CD8-positive, alpha-beta memory T cell (primary cell): ENCODE data around the gene LRRFIP2. TPM values are rescaled to one million over a fixed set of nuclear protein-coding genes. Genes with fewer than 3 reads are reported as not detected.
"Not testable (repeated sequence)": the region's sequence is repeated elsewhere in the genome, so short reads cannot be mapped to it uniquely, and the experiment has no call there.

ENCODE experiments used
- CTCF ChIA-PET: fragments of 350-600 bp; sonication (Branson Sonifier 250); formaldehyde crosslinking; loops from one replicate; lab custom pipeline; 2021; ENCODE audit warnings: antibody characterized with exemption; lab: Charles Lee
- POLR2A ChIA-PET: fragments of 350-600 bp; sonication (Branson Sonifier 250); formaldehyde crosslinking; loops from one replicate; lab custom pipeline; 2021; ENCODE audit warnings: antibody characterized with exemption; lab: Charles Lee
- DNase-seq, 5 donors: peaks; one replicate each; pipeline versions ENCODE4 v3.0.0 to v3.0.0-alpha.2; 2020 to 2022; ENCODE audit warnings: mixed read lengths in 1 of 5
- H3K27ac ChIP-seq: one replicate; pipeline ENCODE4 v1.7.0; 2013; ENCODE audit warnings: low read depth, mild to moderate bottlenecking, low read length, moderate library complexity
- H3K27me3 ChIP-seq: 2 replicates; pipeline ENCODE4 v1.7.0; 2013; ENCODE audit warnings: low read length, mild to moderate bottlenecking; ENCODE audit not compliant: insufficient read depth, poor library complexity, severe bottlenecking
- H3K36me3 ChIP-seq: 2 replicates; pipeline ENCODE4 v1.7.0; 2013; ENCODE audit warnings: mild to moderate bottlenecking, low read length, moderate library complexity; ENCODE audit not compliant: insufficient read depth
- H3K4me1 ChIP-seq: 2 replicates; pipeline ENCODE4 v1.7.0; 2013; ENCODE audit warnings: mild to moderate bottlenecking, low read length, moderate library complexity; ENCODE audit not compliant: insufficient read depth
- H3K4me3 ChIP-seq: 2 replicates; pipeline ENCODE4 v1.7.0; 2013; ENCODE audit warnings: mild to moderate bottlenecking, low read length
- H3K9me3 ChIP-seq: 2 replicates; pipeline ENCODE4 v1.7.0; 2013; ENCODE audit warnings: mild to moderate bottlenecking, low read length
- H3K27ac Mint-ChIP-seq, 8 donors: one replicate each; pipeline ENCODE4 v1.8.0; 2020 to 2021; ENCODE audit warnings: mixed read lengths in 8 of 8, mild to moderate bottlenecking in 6 of 8, inconsistent platforms in 3 of 8, moderate library complexity in 3 of 8
- H3K27me3 Mint-ChIP-seq, 2 donors: one replicate each; pipeline ENCODE4 v1.8.0; 2020 to 2021; ENCODE audit warnings: mixed read lengths in 2 of 2, mild to moderate bottlenecking in 1 of 2, moderate library complexity in 1 of 2
- H3K36me3 Mint-ChIP-seq, 3 donors: one replicate each; pipeline ENCODE4 v1.8.0; 2020 to 2021; ENCODE audit warnings: mixed read lengths in 3 of 3, inconsistent platforms in 1 of 3, mild to moderate bottlenecking in 1 of 3
- H3K4me1 Mint-ChIP-seq, 3 donors: one replicate each; pipeline ENCODE4 v1.8.0; 2020 to 2021; ENCODE audit warnings: mixed read lengths in 3 of 3, inconsistent platforms in 1 of 3, mild to moderate bottlenecking in 1 of 3
- H3K4me3 Mint-ChIP-seq, 7 donors: one replicate each; pipeline ENCODE4 v1.8.0; 2020 to 2021; ENCODE audit warnings: mixed read lengths in 7 of 7, mild to moderate bottlenecking in 6 of 7, moderate library complexity in 4 of 7, inconsistent platforms in 2 of 7
- H3K9me3 Mint-ChIP-seq, 5 donors: one replicate each; pipeline ENCODE4 v1.8.0; 2020 to 2022; ENCODE audit warnings: mixed read lengths in 5 of 5, mild to moderate bottlenecking in 3 of 5, moderate library complexity in 2 of 5, inconsistent platforms in 1 of 5
- polyA plus RNA-seq: library from polyadenylated mRNA; unstranded; fragments of 300-500 nt; fragmentation: Illumina TruSeq; gene quantifications from one replicate; pipeline ENCODE4 v1.2.3, GENCODE V29; 2021
- total RNA-seq, 2 experiments: library from RNA; stranded (reverse); gene quantifications; one replicate each; pipeline ENCODE4 v1.2.3, GENCODE V29; 2021

LRRFIP2 gene
- total and polyA plus RNA-seq, 3 experiments from 2014 or later = 21.9 to 34.3 (median 34.1) TPM

GRCh38 chr3:37055077-37055476 lies 119.3 kb downstream of the LRRFIP2 start:
- H3K27ac ChIP-seq, H3K27me3 ChIP-seq, DNase-seq, POLR2A ChIA-PET, H3K4me1 Mint-ChIP-seq, H3K27me3 Mint-ChIP-seq, H3K4me3 ChIP-seq, H3K4me1 ChIP-seq, H3K9me3 Mint-ChIP-seq, H3K4me3 Mint-ChIP-seq, H3K36me3 ChIP-seq, H3K9me3 ChIP-seq: not testable (repeated sequence)
- Mint-ChIP-seq H3K36me3 (peaks cover 0 to 78% (median 7%) of the 10 kb centered on the region in 3 donors), H3K27ac (peak overlapping the region in 6 of 8 donors; percentile 12 to 56 (median 32))
- CTCF ChIA-PET = interaction anchor here (1.0 kb wide), 1 partner anchor 158 kb away, joined by 3 read pairs; no protein-coding TSS in a partner anchor

GRCh38 chr3:37054370-37054769 lies 120.0 kb downstream of the LRRFIP2 start:
- H3K9me3 ChIP-seq = no peaks in the 10 kb centered on the region
- peaks cover 13% of the 10 kb centered on the region for H3K36me3 ChIP-seq
- ChIA-PET CTCF (interaction anchor here (0.7 to 1.0 kb wide), 2 partner anchors 96 to 159 kb away, joined by 3 read pairs; no protein-coding TSS in a partner anchor), POLR2A (no interaction called here)
- no peak overlapping the region for H3K4me3 Mint-ChIP-seq
- H3K4me1 ChIP-seq = no peaks in the 10 kb centered on the region
- H3K27me3 Mint-ChIP-seq = no peaks in the 10 kb centered on the region
- H3K27ac ChIP-seq = no peak overlapping the region
- no peak overlapping the region for H3K4me3 ChIP-seq
- no peaks in the 10 kb centered on the region for H3K9me3 Mint-ChIP-seq
- H3K4me1 Mint-ChIP-seq = peaks cover 0 to 1% (median 0%) of the 10 kb centered on the region in 3 donors
- no peak for DNase-seq
- H3K27me3 ChIP-seq = no peaks in the 10 kb centered on the region
- H3K27ac Mint-ChIP-seq = peak overlapping the region in 6 of 8 donors; percentile 17 to 80 (median 54)
- H3K36me3 Mint-ChIP-seq = peaks cover 3 to 81% (median 9%) of the 10 kb centered on the region in 3 donors

DNA sequence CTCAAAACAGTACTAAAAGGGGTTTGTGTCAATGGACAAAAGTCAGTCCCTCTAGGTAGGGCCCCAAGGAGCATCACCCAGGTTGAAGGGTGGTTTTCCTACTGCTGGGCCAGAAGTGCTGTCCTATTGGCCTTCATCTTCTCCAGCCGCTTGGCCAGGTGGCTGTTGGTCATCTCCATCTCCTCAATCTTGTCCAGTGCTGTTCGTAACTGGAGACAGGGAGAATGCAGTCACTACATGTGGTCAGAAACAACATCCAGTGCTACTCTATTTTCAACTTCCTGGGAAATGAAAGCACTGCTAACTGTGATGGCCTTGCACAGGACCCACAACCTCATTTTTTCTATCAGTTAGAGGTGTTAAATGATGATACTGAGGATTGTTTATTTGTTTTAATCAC lies 120.6 kb downstream of the LRRFIP2 start:
- ChIA-PET CTCF (interaction anchor here (0.7 kb wide), 1 partner anchor 95 kb away, joined by 3 read pairs; no protein-coding TSS in a partner anchor), POLR2A (no interaction called here)
- Mint-ChIP-seq H3K27ac (peak overlapping the region in 4 of 8 donors; percentile 19 to 67 (median 54)), H3K4me1 (peaks cover 0 to 1% (median 0%) of the 10 kb centered on the region in 3 donors), H3K27me3 (no peaks in the 10 kb centered on the region), H3K36me3 (peaks cover 4 to 84% (median 15%) of the 10 kb centered on the region in 3 donors), H3K4me3 (no peak overlapping the region), H3K9me3 (no peaks in the 10 kb centered on the region)
- H3K27me3 ChIP-seq = no peaks in the 10 kb centered on the region
- no peak for DNase-seq
- no peaks in the 10 kb centered on the region for H3K4me1 ChIP-seq
- peaks cover 15% of the 10 kb centered on the region for H3K36me3 ChIP-seq
- H3K27ac ChIP-seq = no peak overlapping the region
- no peaks in the 10 kb centered on the region for H3K9me3 ChIP-seq
- H3K4me3 ChIP-seq = no peak overlapping the region

DNA sequence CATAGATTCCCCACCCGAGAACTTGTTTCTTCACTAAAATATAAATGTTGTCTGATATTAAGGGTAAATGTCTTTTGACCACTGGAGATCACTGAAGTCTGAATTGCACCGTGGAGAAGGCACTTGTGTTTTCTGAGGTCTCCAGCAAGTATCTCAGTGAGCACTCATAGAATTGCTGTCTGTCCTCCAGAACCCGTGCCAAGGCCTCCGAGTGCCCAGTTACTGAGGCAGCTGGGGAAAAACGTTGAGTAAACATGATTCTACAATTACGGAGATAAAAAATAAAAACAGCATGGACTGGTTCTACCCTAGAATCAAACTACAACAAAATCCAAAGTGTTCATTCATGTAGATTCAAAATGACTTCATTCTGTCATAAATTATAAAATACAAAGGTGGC lies 121.0 kb downstream of the LRRFIP2 start:
- H3K27me3 Mint-ChIP-seq = no peaks in the 10 kb centered on the region
- H3K4me3 Mint-ChIP-seq = no peak overlapping the region
- CTCF ChIA-PET = no interaction called here
- no peak for DNase-seq
- H3K27ac Mint-ChIP-seq = peak overlapping the region in 4 of 8 donors; percentile 19 to 67 (median 52)
- no peak overlapping the region for H3K27ac ChIP-seq
- peaks cover 4 to 86% (median 18%) of the 10 kb centered on the region in 3 donors for H3K36me3 Mint-ChIP-seq
- peaks cover 0 to 1% (median 0%) of the 10 kb centered on the region in 3 donors for H3K4me1 Mint-ChIP-seq
- H3K4me1 ChIP-seq = no peaks in the 10 kb centered on the region
- no peaks in the 10 kb centered on the region for H3K9me3 ChIP-seq
- H3K9me3 Mint-ChIP-seq = no peaks in the 10 kb centered on the region
- no peak overlapping the region for H3K4me3 ChIP-seq
- peaks cover 16% of the 10 kb centered on the region for H3K36me3 ChIP-seq
- H3K27me3 ChIP-seq = no peaks in the 10 kb centered on the region
- POLR2A ChIA-PET = no interaction called here

- H3K27ac ChIP-seq = no peak overlapping the region
- H3K4me1 ChIP-seq = no peaks in the 10 kb centered on the region
- peaks cover 0 to 1% (median 0%) of the 10 kb centered on the region in 3 donors for H3K4me1 Mint-ChIP-seq
- no peaks in the 10 kb centered on the region for H3K9me3 Mint-ChIP-seq
- no peaks in the 10 kb centered on the region for H3K27me3 ChIP-seq
- H3K36me3 Mint-ChIP-seq = peaks cover 8 to 87% (median 21%) of the 10 kb centered on the region in 3 donors
- no peaks in the 10 kb centered on the region for H3K9me3 ChIP-seq
- peaks cover 20% of the 10 kb centered on the region for H3K36me3 ChIP-seq
- no peak for DNase-seq
- ChIA-PET CTCF (no interaction called here), POLR2A (no interaction called here)
- H3K27ac Mint-ChIP-seq = peak overlapping the region in 5 of 8 donors; percentile 7 to 72 (median 59)
- no peaks in the 10 kb centered on the region for H3K27me3 Mint-ChIP-seq
- H3K4me3 ChIP-seq = no peak overlapping the region
- no peak overlapping the region for H3K4me3 Mint-ChIP-seq
Measured at GRCh38 chr3:37052860-37053259, 121.5 kb downstream of the LRRFIP2 start.

- Histone ChIP-seq H3K36me3 (peaks cover 26% of the 10 kb centered on the region), H3K4me3 (no peak overlapping the region), H3K4me1 (no peaks in the 10 kb centered on the region), H3K9me3 (no peaks in the 10 kb centered on the region), H3K27me3 (no peaks in the 10 kb centered on the region), H3K27ac (no peak overlapping the region)
- DNase-seq = no peak
- ChIA-PET CTCF (no interaction called here), POLR2A (no interaction called here)
- peak overlapping the region in 2 of 8 donors; percentile 23 to 38 for H3K27ac Mint-ChIP-seq
- H3K9me3 Mint-ChIP-seq = no peaks in the 10 kb centered on the region
- no peaks in the 10 kb centered on the region for H3K4me1 Mint-ChIP-seq
- no peak overlapping the region for H3K4me3 Mint-ChIP-seq
- no peaks in the 10 kb centered on the region for H3K27me3 Mint-ChIP-seq
- H3K36me3 Mint-ChIP-seq = peaks cover 14 to 87% (median 31%) of the 10 kb centered on the region in 3 donors
Measured at GRCh38 chr3:37050282-37050681, 124.1 kb downstream of the LRRFIP2 start.

DNA sequence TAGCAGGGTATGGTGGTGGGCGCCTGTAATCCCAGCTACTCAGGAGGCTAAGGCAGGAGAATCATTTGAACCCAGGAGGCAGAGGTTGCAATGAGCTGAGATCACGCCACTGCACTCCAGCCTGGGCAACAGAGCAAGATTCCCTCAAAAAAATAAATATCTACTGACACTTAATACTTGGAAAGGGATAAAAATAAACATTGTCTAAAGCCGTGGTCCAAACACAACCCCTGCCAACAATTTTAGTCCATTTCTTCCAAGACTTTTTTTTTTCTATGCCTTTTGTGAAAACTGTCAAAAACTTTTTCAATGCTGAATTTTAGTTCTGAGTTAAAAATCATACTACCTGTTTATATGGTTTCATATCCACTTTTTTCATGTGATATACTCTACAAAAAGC lies 131.7 kb downstream of the LRRFIP2 start:
- H3K4me3 ChIP-seq, POLR2A ChIA-PET, H3K4me3 Mint-ChIP-seq, H3K9me3 Mint-ChIP-seq, CTCF ChIA-PET, H3K9me3 ChIP-seq, H3K4me1 ChIP-seq, H3K27ac ChIP-seq, H3K4me1 Mint-ChIP-seq, H3K27me3 Mint-ChIP-seq, DNase-seq, H3K27me3 ChIP-seq: not testable (repeated sequence)
- Mint-ChIP-seq H3K27ac (peak overlapping the region in 1 of 8 donors; percentile 27), H3K36me3 (peaks cover 11 to 76% (median 35%) of the 10 kb centered on the region in 3 donors)
- H3K36me3 ChIP-seq = peaks cover 22% of the 10 kb centered on the region

- no peaks in the 10 kb centered on the region for H3K4me1 ChIP-seq
- Mint-ChIP-seq H3K4me3 (no peak overlapping the region), H3K27me3 (no peaks in the 10 kb centered on the region), H3K36me3 (peaks cover 11 to 74% (median 31%) of the 10 kb centered on the region in 3 donors), H3K27ac (peak overlapping the region in 1 of 8 donors; percentile 6), H3K9me3 (no peaks in the 10 kb centered on the region), H3K4me1 (peaks cover 0 to 5% (median 3%) of the 10 kb centered on the region in 3 donors)
- peaks cover 16% of the 10 kb centered on the region for H3K36me3 ChIP-seq
- DNase-seq = no peak
- ChIA-PET CTCF (interaction anchor here (1.0 kb wide), 1 partner anchor 12 kb away, joined by 3 read pairs; no protein-coding TSS in a partner anchor), POLR2A (no interaction called here)
- no peaks in the 10 kb centered on the region for H3K9me3 ChIP-seq
- H3K27ac ChIP-seq = no peak overlapping the region
- no peaks in the 10 kb centered on the region for H3K27me3 ChIP-seq
- H3K4me3 ChIP-seq = no peak overlapping the region
Measured at GRCh38 chr3:37041546-37042195, 132.7 kb downstream of the LRRFIP2 start.
